ENCODE measurements around the gene LDAH.

- no peak for TF ChIP-seq EZH2 (IDR thresholded peaks at IDR 0.05; ENCODE audit: insufficient read depth, poor library complexity, severe bottlenecking)
- no peak for TF ChIP-seq EZH2phosphoT487 (IDR thresholded peaks at IDR 0.05; ENCODE audit: insufficient read depth, low read depth)
These were observed 76.9 kb downstream of the LDAH start for GRCh38 chr2:20745924-20746555.

Data from GM23248 (cell line).